ENCODE data around the gene GRHL1. TPM values are rescaled to one million over a fixed set of nuclear protein-coding genes. Genes with fewer than 3 reads are reported as not detected.

The GRHL1 gene
- total and polyA plus RNA-seq, 2 donors (not counting 1 experiment from before 2014, with no cell fraction given), result 0.25 to 0.76 TPM

- Mint-ChIP-seq H3K9me3 (ENCODE audit: insufficient read depth) (no peaks in the 10 kb centered on the region), H3K27ac (no peak overlapping the region), H3K4me3 (no peak overlapping the region), H3K4me1 (peaks cover 17% of the 10 kb centered on the region), H3K27me3 (no peaks in the 10 kb centered on the region)
- ChIA-PET CTCF (interaction anchor here (1.2 to 2.2 kb wide), 3 partner anchors 15 to 80 kb away, joined by 7 to 14 read pairs (median 7); no protein-coding TSS in a partner anchor), POLR2A (interaction anchor here (0.7 kb wide), 1 partner anchor 18 kb away, joined by 5 read pairs; no protein-coding TSS in a partner anchor)
- H3K9me3 ChIP-seq (ENCODE audit: control extremely low read depth in 1 of 3, control insufficient read depth in 2 of 3, insufficient read depth in 1 of 3, low read length in 2 of 3), result no peaks in the 10 kb centered on the region
- ATAC-seq (ENCODE audit: low read depth) (no peak), DNase-seq (no peak)
- no peaks in the 10 kb centered on the region for H4K20me1 ChIP-seq (ENCODE audit: control insufficient read depth, insufficient read depth, low read length, poor library complexity, severe bottlenecking)
- no peak overlapping the region for H3K4me3 ChIP-seq (ENCODE audit: control extremely low read depth in 1 of 5, extremely low read depth in 1 of 5, insufficient read depth in 1 of 5, low read depth in 2 of 5, low read length in 4 of 5)
- H3K36me3 ChIP-seq (replicated peaks in 1 of 2; ENCODE audit: control extremely low read depth in 1 of 2, control insufficient read depth in 1 of 2, extremely low read depth in 1 of 2, insufficient read depth in 2 of 2, low read length in 1 of 2), result no peaks in the 10 kb centered on the region
- H3K4me2 ChIP-seq (replicated peaks; ENCODE audit: low read depth, low read length, poor library complexity, severe bottlenecking), result no peak overlapping the region
- no peak overlapping the region for H3K9ac ChIP-seq (ENCODE audit: low read length)
- intact Hi-C loops (cut with micrococcal nuclease), result loop anchor here (5.0 kb wide), 1 partner anchor 127 kb away; the partner anchor contains the start of gene TAF1B
- peaks cover 8 to 11% of the 10 kb centered on the region in 2 donors for H3K4me1 ChIP-seq (ENCODE audit: control insufficient read depth in 2 of 2, insufficient read depth in 2 of 2, low read length in 2 of 2)
- 92% methylated on average over 5 of the region's 10 CpGs for WGBS (ENCODE audit: insufficient coverage)
- H3K27ac ChIP-seq (ENCODE audit: low read length in 2 of 2), result no peak overlapping the region
- TF ChIP-seq CTCF (IDR thresholded peaks at IDR 0.05) (no peak), EZH2 (IDR thresholded peaks at IDR 0.05; ENCODE audit: borderline replicate concordance, insufficient read depth, low read depth, low read length, poor library complexity, severe bottlenecking) (no peak)
- no peak overlapping the region for H2AFZ ChIP-seq (ENCODE audit: insufficient read depth, low read depth, low read length, poor library complexity, severe bottlenecking)
- no peaks in the 10 kb centered on the region for H3K79me2 ChIP-seq (ENCODE audit: control insufficient read depth, insufficient read depth, low read length)
- peaks cover 0 to 7% (median 0%) of the 10 kb centered on the region in 4 experiments for H3K27me3 ChIP-seq (replicated peaks in 1 of 4; ENCODE audit: control extremely low read depth in 1 of 4, control insufficient read depth in 3 of 4, insufficient read depth in 4 of 4, low read length in 3 of 4)
Observed at GRCh38 chr2:9968553-9969497, 17.3 kb downstream of the GRHL1 start.
